ENCODE measurements around the gene VPS13C.

Gene VPS13C

DNA sequence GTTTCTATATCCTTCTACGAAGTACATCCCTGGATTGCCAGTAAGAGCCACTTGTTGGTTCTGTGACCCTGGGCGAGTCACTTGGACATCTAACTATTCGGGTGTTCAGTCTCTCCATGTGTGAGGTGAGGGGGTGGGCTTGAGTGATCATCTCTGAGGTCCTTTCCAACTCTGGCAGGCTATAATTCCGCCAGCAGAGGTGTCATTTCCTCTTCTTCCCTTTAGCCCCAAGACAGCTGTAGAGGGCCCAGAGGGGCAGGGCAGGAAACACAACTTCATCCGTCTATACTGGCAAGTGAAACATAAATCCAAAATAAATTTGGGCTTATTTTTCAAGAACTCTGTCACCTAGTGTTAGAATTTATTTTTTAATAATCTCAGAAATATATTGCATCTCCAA lies 44.6 kb upstream of the VPS13C start:
- ChIA-PET POLR2A (no interaction called here), CTCF (no interaction called here)
- no peak for TF ChIP-seq BHLHE40 (IDR thresholded peaks at IDR 0.05; ENCODE audit: borderline replicate concordance)
- TF ChIP-seq ARNT (IDR thresholded peaks at IDR 0.05) = no peak
- no peak for TF ChIP-seq ELF4 (IDR thresholded peaks at IDR 0.05)
- no peak for TF ChIP-seq NFRKB (IDR thresholded peaks at IDR 0.05)
- TF ChIP-seq TARDBP (IDR thresholded peaks at IDR 0.05) = no peak
- no peak for TF ChIP-seq LEF1 (IDR thresholded peaks at IDR 0.05; ENCODE audit: borderline replicate concordance)
- TF ChIP-seq SP1 (IDR thresholded peaks at IDR 0.05) = no peak
- TF ChIP-seq FOXM1 (IDR thresholded peaks at IDR 0.05; ENCODE audit: borderline replicate concordance) = no peak
- no peak for TF ChIP-seq PKNOX1 (IDR thresholded peaks at IDR 0.05)

GRCh38 chr15:62104401-62104800 lies 44.2 kb upstream of the VPS13C start:
- POLR2A ChIA-PET = no interaction called here
- DNase-seq (ENCODE audit: extremely low spot score) = no peak
- CTCF ChIA-PET = interaction anchor here (1.1 kb wide), 1 partner anchor 44 kb away, joined by 3 read pairs; the partner anchor contains the start of gene VPS13C
- TF ChIP-seq SP1 (IDR thresholded peaks at IDR 0.05) (no peak), BHLHE40 (IDR thresholded peaks at IDR 0.05; ENCODE audit: borderline replicate concordance) (no peak), FOXK2 (IDR thresholded peaks at IDR 0.05) (no peak), PKNOX1 (IDR thresholded peaks at IDR 0.05) (no peak), NFRKB (IDR thresholded peaks at IDR 0.05) (no peak), ELF4 (IDR thresholded peaks at IDR 0.05) (no peak)

More for the DNA sequence above, 44.6 kb upstream of the VPS13C start:
- DNase-seq (ENCODE audit: extremely low spot score) = no peak

DNA sequence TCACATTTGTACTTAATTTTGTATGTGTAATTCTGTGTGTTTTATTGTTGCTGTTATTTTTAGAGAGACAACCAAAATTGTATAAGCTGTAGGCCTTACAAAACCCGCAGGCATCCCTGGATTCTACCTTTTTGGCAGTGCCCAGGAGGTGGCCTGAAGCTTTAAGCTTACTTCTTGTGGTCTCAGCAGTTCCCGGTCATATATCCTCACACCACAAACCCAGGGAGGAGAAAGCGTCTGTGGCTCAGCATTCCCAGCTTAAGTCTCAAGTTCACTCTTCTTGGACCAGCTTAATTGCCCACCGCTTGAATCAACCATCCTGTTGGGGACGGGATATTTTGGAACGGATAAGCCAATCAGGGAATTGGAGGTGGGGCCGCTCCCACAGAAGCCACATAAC lies 43.2 kb upstream of the VPS13C start:
- no peak for DNase-seq (ENCODE audit: extremely low spot score)
- ChIA-PET CTCF (interaction anchor here (1.1 kb wide), 1 partner anchor 43 kb away, joined by 3 read pairs; the partner anchor contains the start of gene VPS13C), POLR2A (no interaction called here)
- TF ChIP-seq SUZ12 (IDR thresholded peaks at IDR 0.05) (no peak), CTBP1 (IDR thresholded peaks at IDR 0.05; ENCODE audit: borderline replicate concordance) (no peak), L3MBTL2 (conservative IDR thresholded peaks at IDR 0.05) (no peak), HDGF (IDR thresholded peaks at IDR 0.05; ENCODE audit: borderline replicate concordance) (no peak)

GRCh38 chr15:62099094-62099601 lies 38.9 kb upstream of the VPS13C start:
- DNase-seq (ENCODE audit: extremely low spot score) = no peak
- CTCF ChIA-PET = no interaction called here
- TF ChIP-seq FOXA1 (IDR thresholded peaks at IDR 0.05) (no peak), FOXK2 (IDR thresholded peaks at IDR 0.05) (no peak), SUZ12 (IDR thresholded peaks at IDR 0.05) (no peak), TARDBP (IDR thresholded peaks at IDR 0.05) (no peak), PKNOX1 (IDR thresholded peaks at IDR 0.05) (no peak), CTBP1 (IDR thresholded peaks at IDR 0.05; ENCODE audit: borderline replicate concordance) (no peak), ARNT (IDR thresholded peaks at IDR 0.05) (no peak), LEF1 (IDR thresholded peaks at IDR 0.05; ENCODE audit: borderline replicate concordance) (no peak), FOXM1 (IDR thresholded peaks at IDR 0.05; ENCODE audit: borderline replicate concordance) (no peak), HDGF (IDR thresholded peaks at IDR 0.05; ENCODE audit: borderline replicate concordance) (no peak), NFRKB (IDR thresholded peaks at IDR 0.05) (no peak)
- POLR2A ChIA-PET = no interaction called here

GRCh38 chr15:62094388-62094787 lies 34.1 kb upstream of the VPS13C start:
- ChIA-PET CTCF (no interaction called here), POLR2A (no interaction called here)
- TF ChIP-seq FOXK2 (IDR thresholded peaks at IDR 0.05) (no peak), ELF4 (IDR thresholded peaks at IDR 0.05) (no peak), HDGF (IDR thresholded peaks at IDR 0.05; ENCODE audit: borderline replicate concordance) (no peak), LEF1 (IDR thresholded peaks at IDR 0.05; ENCODE audit: borderline replicate concordance) (no peak), ARNT (IDR thresholded peaks at IDR 0.05) (no peak), SP1 (IDR thresholded peaks at IDR 0.05) (no peak), FOXM1 (IDR thresholded peaks at IDR 0.05; ENCODE audit: borderline replicate concordance) (no peak), PKNOX1 (IDR thresholded peaks at IDR 0.05) (0 out of 2 replicates have a peak, but pooled peaks have one; percentile 1)
- DNase-seq (ENCODE audit: extremely low spot score) = no peak

DNA sequence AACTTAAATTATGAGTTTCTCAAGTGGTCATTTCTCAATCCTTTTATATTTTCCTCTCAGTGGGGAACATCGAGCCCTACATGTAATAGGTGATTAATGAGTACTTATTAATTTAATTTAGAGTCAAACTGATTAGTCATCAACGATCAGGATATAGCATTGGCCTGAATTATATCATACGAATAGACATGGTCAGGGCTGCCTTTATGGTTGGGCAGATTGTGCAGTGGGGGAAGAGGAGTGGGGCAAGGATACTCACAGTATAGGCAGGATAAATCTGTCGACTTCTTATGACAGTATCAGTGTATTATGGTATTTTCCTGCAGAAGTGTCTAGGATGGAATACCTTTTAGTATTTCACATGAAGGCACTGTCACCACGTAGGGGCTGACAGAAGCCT lies 33.6 kb upstream of the VPS13C start:
- ChIA-PET CTCF (no interaction called here), POLR2A (no interaction called here)
- DNase-seq (ENCODE audit: extremely low spot score) = no peak
- TF ChIP-seq ZNF384 (IDR thresholded peaks at IDR 0.05) (no peak), PKNOX1 (IDR thresholded peaks at IDR 0.05) (no peak), LEF1 (IDR thresholded peaks at IDR 0.05; ENCODE audit: borderline replicate concordance) (no peak), L3MBTL2 (conservative IDR thresholded peaks at IDR 0.05) (no peak), BHLHE40 (IDR thresholded peaks at IDR 0.05; ENCODE audit: borderline replicate concordance) (no peak), ARNT (IDR thresholded peaks at IDR 0.05) (no peak)
